HepG2 (cell line): ENCODE data around the gene TAS1R1. TPM values are rescaled to one million over a fixed set of nuclear protein-coding genes. Genes with fewer than 3 reads are reported as not detected.

ENCODE experiments used
- HINFP ChIP-seq: sonication (generic); formaldehyde crosslinking; IDR thresholded peaks from 2 replicates; pipeline ENCODE4 v1.4.0; 2020; ENCODE audit warnings: low read depth, mild to moderate bottlenecking, missing genetic modification reagents
- MAZ ChIP-seq, 2 experiments: sonication (generic) in 1 of 2; formaldehyde crosslinking in 1 of 2; IDR thresholded peaks; 2 replicates each; pipeline versions ENCODE4 v1.5.0 to v1.6.1; 2012 to 2020; ENCODE audit warnings: low read depth in 2 of 2, mild to moderate bottlenecking in 2 of 2, borderline replicate concordance in 1 of 2, improper control_type of control experiment in 1 of 2, low read length in 1 of 2, missing genetic modification reagents in 1 of 2, moderate library complexity in 1 of 2
- NFAT5 ChIP-seq: sonication (generic); formaldehyde crosslinking; IDR thresholded peaks from 2 replicates; pipeline ENCODE4 v1.4.0; 2020; ENCODE audit warnings: missing genetic modification reagents
- RCOR2 ChIP-seq: IDR thresholded peaks from 2 replicates; pipeline ENCODE4 v1.6.1; 2016; ENCODE audit warnings: missing biosample characterization, missing genetic modification reagents
- ZNF264 ChIP-seq: sonication (generic); formaldehyde crosslinking; IDR thresholded peaks from 2 replicates; pipeline ENCODE4 v1.4.0; 2020; ENCODE audit warnings: missing genetic modification reagents
- polyA plus RNA-seq, 8 experiments: library from polyadenylated mRNA; depleted of rRNA in 3 of 8; stranded (reverse) in 7 of 8; unstranded in 1 of 8; fragments of >200 nt; fragmentation: Illumina TruSeq in 4 of 8; extraction: Trizol in 4 of 8; gene quantifications; 2 replicates each; pipeline versions ENCODE4 v1.2.1 to v1.2.3, GENCODE V29; 2011 to 2016; ENCODE audit warnings: low read depth in 4 of 8, missing spikeins in 1 of 8, mixed read lengths in 1 of 8; ENCODE audit not compliant: insufficient read depth in 1 of 8
- total RNA-seq, 5 experiments: library from RNA; depleted of rRNA; stranded (reverse); fragments of >200 nt; fragmentation: Illumina TruSeq; extraction: Trizol; gene quantifications; 2 replicates each; pipeline ENCODE4 v1.2.3, GENCODE V29; 2016; ENCODE audit warnings: low read depth in 1 of 5

TAS1R1 gene
- total and polyA plus RNA-seq, 2 of the 13 experiments (the other 11 are each of a cell fraction or from before 2014, with no cell fraction given): 1.4 to 1.6 TPM

- TF ChIP-seq NFAT5 (CRISPR knock-in tag): no peak
- no peak for TF ChIP-seq MAZ (IDR thresholded peaks at IDR 0.05; ENCODE audit: borderline replicate concordance, low read depth, low read length)
- no peak for TF ChIP-seq MAZ (CRISPR knock-in tag; IDR thresholded peaks at IDR 0.05; ENCODE audit: low read depth)
- TF ChIP-seq RCOR2 (CRISPR knock-in tag): no peak
- no peak for TF ChIP-seq ZNF264 (CRISPR knock-in tag)
- TF ChIP-seq HINFP (CRISPR knock-in tag): no peak
Observed at GRCh38 chr1:6614019-6614928, 59.2 kb downstream of the TAS1R1 start (continued).
